Measurements from ENCODE around the gene SLC38A4.

The SLC38A4 gene

DNA sequence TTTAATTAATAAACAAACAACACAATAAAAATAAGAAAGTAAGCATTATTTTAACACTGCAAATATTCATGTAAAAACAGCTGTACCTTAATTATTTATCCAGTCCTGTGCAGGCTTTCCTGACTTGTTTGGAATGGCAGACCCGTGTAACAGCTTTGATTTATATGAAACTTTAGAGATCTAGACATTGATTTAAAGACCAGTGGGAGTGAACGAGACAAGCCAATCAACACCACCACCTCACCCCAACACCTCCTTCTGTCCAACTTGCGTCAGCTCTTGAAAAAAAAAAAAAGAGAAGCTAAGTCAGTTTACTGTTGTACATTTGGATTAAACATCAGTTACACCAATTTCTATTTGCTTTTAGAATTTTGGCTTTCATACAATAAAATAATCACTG, 22.3 kb downstream of the SLC38A4 start:
- Histone ChIP-seq H3K4me2 (ENCODE audit: insufficient read depth, low read length, poor library complexity, severe bottlenecking) (no peak overlapping the region), H3K9me3 (replicated peaks in 1 of 2; ENCODE audit: control insufficient read depth in 2 of 2, insufficient read depth in 1 of 2, low read depth in 1 of 2, low read length in 2 of 2) (no peaks in the 10 kb centered on the region), H4K91ac (ENCODE audit: low read depth, low read length, poor library complexity) (no peak overlapping the region), H4K8ac (ENCODE audit: low read depth, low read length) (no peak overlapping the region), H2BK5ac (ENCODE audit: low read length) (no peak overlapping the region), H3K23ac (ENCODE audit: low read depth, low read length, poor library complexity) (no peak overlapping the region), H3K4ac (ENCODE audit: low read length) (no peak overlapping the region), H3K9ac (ENCODE audit: low read depth, low read length, poor library complexity) (no peak overlapping the region), H2AFZ (ENCODE audit: low read length) (no peak overlapping the region), H2BK12ac (ENCODE audit: low read length) (no peak overlapping the region), H3K4me3 (ENCODE audit: low read length in 2 of 2) (no peak overlapping the region), H3K27me3 (ENCODE audit: control insufficient read depth in 3 of 3, insufficient read depth in 3 of 3, low read depth in 1 of 3, low read length in 3 of 3) (no peaks in the 10 kb centered on the region), H2AK5ac (ENCODE audit: low read depth, low read length) (no peak overlapping the region), H3K14ac (ENCODE audit: low read length) (no peak overlapping the region), H3K27ac (replicated peaks; ENCODE audit: low read length) (no peak overlapping the region), H3K36me3 (replicated peaks in 1 of 2; ENCODE audit: control insufficient read depth in 2 of 2, insufficient read depth in 2 of 2, low read length in 2 of 2) (no peaks in the 10 kb centered on the region), H2BK15ac (ENCODE audit: low read length) (no peak overlapping the region), H3K79me1 (ENCODE audit: low read depth, low read length) (no peaks in the 10 kb centered on the region), H3K4me1 (ENCODE audit: control insufficient read depth in 2 of 2, insufficient read depth in 1 of 2, low read depth in 1 of 2, low read length in 2 of 2) (peaks cover 0 to 2% of the 10 kb centered on the region in 2 donors), H2BK120ac (ENCODE audit: low read depth, low read length) (no peak overlapping the region), H3K18ac (ENCODE audit: low read length) (no peak overlapping the region)
- DNase-seq (ENCODE audit: low spot score): no peak
- WGBS, 2 donors (ENCODE audit: extremely low coverage in 2 of 2, insufficient read length in 2 of 2, insufficient replicate concordance in 1 of 2): no CpG with 5 or more reads among the region's 3 CpGs

DNA sequence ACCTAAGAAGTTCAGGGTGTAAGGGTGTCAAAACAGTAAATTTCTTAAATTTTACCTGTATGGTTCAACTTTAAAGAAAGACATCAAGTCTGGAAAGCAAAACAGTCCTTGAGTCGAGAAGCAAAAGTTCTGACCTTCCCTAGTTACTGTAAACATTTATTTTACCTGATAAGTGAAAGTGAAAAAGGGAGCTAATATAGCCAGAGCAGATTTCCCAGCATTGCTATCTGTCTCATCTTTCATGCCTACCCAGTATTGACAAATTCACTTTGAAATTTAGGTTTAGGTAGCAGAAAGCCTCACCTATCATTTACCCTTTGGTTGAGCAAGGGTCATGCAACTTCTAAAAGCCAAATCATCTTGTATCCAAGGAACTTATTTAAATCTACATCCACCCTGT, 24.5 kb downstream of the SLC38A4 start:
- H3K4me2 ChIP-seq (ENCODE audit: insufficient read depth, low read length, poor library complexity, severe bottlenecking): no peak overlapping the region
- no peak overlapping the region for H3K27ac ChIP-seq (replicated peaks; ENCODE audit: low read length)
- no peak overlapping the region for H2BK15ac ChIP-seq (ENCODE audit: low read length)
- H3K4me3 ChIP-seq (ENCODE audit: low read length in 2 of 2): no peak overlapping the region
- no peak overlapping the region for H3K23ac ChIP-seq (ENCODE audit: low read depth, low read length, poor library complexity)
- H2BK5ac ChIP-seq (ENCODE audit: low read length): no peak overlapping the region
- no peaks in the 10 kb centered on the region for H3K79me1 ChIP-seq (ENCODE audit: low read depth, low read length)
- no peak overlapping the region for H3K18ac ChIP-seq (ENCODE audit: low read length)
- H2BK120ac ChIP-seq (ENCODE audit: low read depth, low read length): no peak overlapping the region
- no peaks in the 10 kb centered on the region for H3K36me3 ChIP-seq (replicated peaks in 1 of 2; ENCODE audit: control insufficient read depth in 2 of 2, insufficient read depth in 2 of 2, low read length in 2 of 2)
- no peak overlapping the region for H3K14ac ChIP-seq (ENCODE audit: low read length)
- H4K91ac ChIP-seq (ENCODE audit: low read depth, low read length, poor library complexity): no peak overlapping the region
- DNase-seq (ENCODE audit: low spot score): no peak
- no peak overlapping the region for H3K4ac ChIP-seq (ENCODE audit: low read length)
- H2BK12ac ChIP-seq (ENCODE audit: low read length): no peak overlapping the region
- no peak overlapping the region for H4K8ac ChIP-seq (ENCODE audit: low read depth, low read length)
- H3K9ac ChIP-seq (ENCODE audit: low read depth, low read length, poor library complexity): no peak overlapping the region
- H3K9me3 ChIP-seq (replicated peaks in 1 of 2; ENCODE audit: control insufficient read depth in 2 of 2, insufficient read depth in 1 of 2, low read depth in 1 of 2, low read length in 2 of 2): peaks cover 0 to 3% of the 10 kb centered on the region in 2 donors
- no CpG with 5 or more reads among the region's 1 CpG for WGBS, 2 donors (ENCODE audit: extremely low coverage in 2 of 2, insufficient read length in 2 of 2, insufficient replicate concordance in 1 of 2)
- peaks cover 0 to 2% of the 10 kb centered on the region in 2 donors for H3K4me1 ChIP-seq (ENCODE audit: control insufficient read depth in 2 of 2, insufficient read depth in 1 of 2, low read depth in 1 of 2, low read length in 2 of 2)
- H2AK5ac ChIP-seq (ENCODE audit: low read depth, low read length): no peak overlapping the region
- H2AFZ ChIP-seq (ENCODE audit: low read length): no peak overlapping the region
- H3K27me3 ChIP-seq (ENCODE audit: control insufficient read depth in 3 of 3, insufficient read depth in 3 of 3, low read depth in 1 of 3, low read length in 3 of 3): no peaks in the 10 kb centered on the region

DNA sequence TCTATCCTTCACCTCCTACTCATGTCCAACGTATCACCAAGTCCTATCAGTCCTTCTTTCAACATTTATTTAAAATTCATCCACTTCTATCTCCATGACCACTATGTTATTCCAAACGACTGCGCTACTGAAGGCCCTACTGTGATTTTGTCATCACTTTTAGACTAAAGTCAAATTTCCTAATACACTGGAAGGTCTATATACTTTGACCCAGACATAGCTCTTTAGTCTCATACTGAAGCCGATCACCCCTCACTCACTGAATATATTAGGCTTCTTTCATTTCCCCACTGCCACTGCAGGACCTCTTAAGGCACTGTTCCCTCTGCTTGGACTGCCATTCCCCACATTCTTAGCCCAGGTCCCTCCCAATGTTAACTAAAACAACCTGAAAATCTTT, 25.6 kb downstream of the SLC38A4 start:
- no peaks in the 10 kb centered on the region for H3K79me1 ChIP-seq (ENCODE audit: low read depth, low read length)
- H3K4ac ChIP-seq (ENCODE audit: low read length): no peak overlapping the region
- H2BK5ac ChIP-seq (ENCODE audit: low read length): no peak overlapping the region
- no peak overlapping the region for H4K8ac ChIP-seq (ENCODE audit: low read depth, low read length)
- DNase-seq (ENCODE audit: low spot score): no peak
- H3K18ac ChIP-seq (ENCODE audit: low read length): no peak overlapping the region
- no peak overlapping the region for H3K9ac ChIP-seq (ENCODE audit: low read depth, low read length, poor library complexity)
- H3K9me3 ChIP-seq (replicated peaks in 1 of 2; ENCODE audit: control insufficient read depth in 2 of 2, insufficient read depth in 1 of 2, low read depth in 1 of 2, low read length in 2 of 2): peaks cover 0 to 3% of the 10 kb centered on the region in 2 donors
- H3K36me3 ChIP-seq (replicated peaks in 1 of 2; ENCODE audit: control insufficient read depth in 2 of 2, insufficient read depth in 2 of 2, low read length in 2 of 2): no peaks in the 10 kb centered on the region
- WGBS, 2 donors (ENCODE audit: extremely low coverage in 2 of 2, insufficient read length in 2 of 2, insufficient replicate concordance in 1 of 2): 100% methylated on average over 1 of the region's 4 CpGs; no CpG with 5 or more reads in 1 of the 2 donors
- H3K27me3 ChIP-seq (ENCODE audit: control insufficient read depth in 3 of 3, insufficient read depth in 3 of 3, low read depth in 1 of 3, low read length in 3 of 3): no peaks in the 10 kb centered on the region
- H3K27ac ChIP-seq (replicated peaks; ENCODE audit: low read length): no peak overlapping the region
- peaks cover 0 to 2% of the 10 kb centered on the region in 2 donors for H3K4me1 ChIP-seq (ENCODE audit: control insufficient read depth in 2 of 2, insufficient read depth in 1 of 2, low read depth in 1 of 2, low read length in 2 of 2)
- H3K4me3 ChIP-seq (ENCODE audit: low read length in 2 of 2): no peak overlapping the region
- H2BK12ac ChIP-seq (ENCODE audit: low read length): no peak overlapping the region
- no peak overlapping the region for H3K14ac ChIP-seq (ENCODE audit: low read length)
- no peak overlapping the region for H2BK120ac ChIP-seq (ENCODE audit: low read depth, low read length)
- no peak overlapping the region for H2AK5ac ChIP-seq (ENCODE audit: low read depth, low read length)
- H3K23ac ChIP-seq (ENCODE audit: low read depth, low read length, poor library complexity): no peak overlapping the region
- no peak overlapping the region for H2AFZ ChIP-seq (ENCODE audit: low read length)
- H3K4me2 ChIP-seq (ENCODE audit: insufficient read depth, low read length, poor library complexity, severe bottlenecking): no peak overlapping the region
- no peak overlapping the region for H4K91ac ChIP-seq (ENCODE audit: low read depth, low read length, poor library complexity)
- no peak overlapping the region for H2BK15ac ChIP-seq (ENCODE audit: low read length)

DNA sequence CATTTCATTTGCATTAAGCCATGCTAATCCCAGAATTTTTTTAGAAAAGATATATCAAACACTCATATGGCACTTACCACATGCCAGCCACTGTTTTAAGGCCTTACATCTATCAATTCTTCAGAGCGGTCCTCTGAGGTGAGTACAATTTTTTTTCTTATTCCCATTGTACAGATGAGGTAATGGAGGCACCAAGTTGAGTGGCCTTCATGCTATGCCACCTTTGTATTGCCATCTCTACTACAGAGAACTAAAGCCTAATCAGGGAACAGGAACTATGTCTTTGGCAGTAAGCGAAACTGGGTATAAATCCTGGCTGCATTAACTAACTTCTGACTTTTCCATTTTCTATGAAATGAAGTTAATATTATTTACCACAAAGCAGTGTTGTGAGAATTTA, 27.1 kb downstream of the SLC38A4 start:
- H2BK120ac ChIP-seq (ENCODE audit: low read depth, low read length): no peak overlapping the region
- H3K9ac ChIP-seq (ENCODE audit: low read depth, low read length, poor library complexity): no peak overlapping the region
- no peaks in the 10 kb centered on the region for H3K79me1 ChIP-seq (ENCODE audit: low read depth, low read length)
- no peak overlapping the region for H3K18ac ChIP-seq (ENCODE audit: low read length)
- H3K4me3 ChIP-seq (ENCODE audit: low read length in 2 of 2): no peak overlapping the region
- no peak overlapping the region for H4K8ac ChIP-seq (ENCODE audit: low read depth, low read length)
- no peak overlapping the region for H3K4me2 ChIP-seq (ENCODE audit: insufficient read depth, low read length, poor library complexity, severe bottlenecking)
- H3K27me3 ChIP-seq (ENCODE audit: control insufficient read depth in 3 of 3, insufficient read depth in 3 of 3, low read depth in 1 of 3, low read length in 3 of 3): no peaks in the 10 kb centered on the region
- H2BK12ac ChIP-seq (ENCODE audit: low read length): no peak overlapping the region
- no peaks in the 10 kb centered on the region for H3K36me3 ChIP-seq (replicated peaks in 1 of 2; ENCODE audit: control insufficient read depth in 2 of 2, insufficient read depth in 2 of 2, low read length in 2 of 2)
- H2BK15ac ChIP-seq (ENCODE audit: low read length): no peak overlapping the region
- no peak overlapping the region for H3K4ac ChIP-seq (ENCODE audit: low read length)
- no peak overlapping the region for H3K27ac ChIP-seq (replicated peaks; ENCODE audit: low read length)
- H4K91ac ChIP-seq (ENCODE audit: low read depth, low read length, poor library complexity): no peak overlapping the region
- H3K14ac ChIP-seq (ENCODE audit: low read length): no peak overlapping the region
- no peak overlapping the region for H2AK5ac ChIP-seq (ENCODE audit: low read depth, low read length)
- H2AFZ ChIP-seq (ENCODE audit: low read length): no peak overlapping the region
- H3K9me3 ChIP-seq (replicated peaks in 1 of 2; ENCODE audit: control insufficient read depth in 2 of 2, insufficient read depth in 1 of 2, low read depth in 1 of 2, low read length in 2 of 2): peaks cover 0 to 3% of the 10 kb centered on the region in 2 donors
- no CpG with 5 or more reads among the region's 2 CpGs for whole genome bisulfite sequencing, 2 donors (ENCODE audit: extremely low coverage in 2 of 2, insufficient read length in 2 of 2, insufficient replicate concordance in 1 of 2)
- no peak for DNase-seq (ENCODE audit: low spot score)
- peaks cover 0 to 2% of the 10 kb centered on the region in 2 donors for H3K4me1 ChIP-seq (ENCODE audit: control insufficient read depth in 2 of 2, insufficient read depth in 1 of 2, low read depth in 1 of 2, low read length in 2 of 2)
- no peak overlapping the region for H3K23ac ChIP-seq (ENCODE audit: low read depth, low read length, poor library complexity)
- no peak overlapping the region for H2BK5ac ChIP-seq (ENCODE audit: low read length)
